Measurements from ENCODE around the gene ENHO.
A peak's percentile ranks its signal among the peaks of the same experiment; 100 is the strongest.
"Not testable (repeated sequence)": the region's sequence is repeated elsewhere in the genome, so short reads cannot be mapped to it uniquely, and the experiment has no call there.

The ENHO gene

GRCh38 chr9:34505370-34506120 lies 17.2 kb downstream of the ENHO start:
- no peak for DNase-seq

- DNase-seq: no peak
Measured at GRCh38 chr9:34503406-34503805, 19.4 kb downstream of the ENHO start.

- no peak for DNase-seq
Measured at GRCh38 chr9:34502891-34503290, 19.9 kb downstream of the ENHO start.

- no peak for DNase-seq
Measured at GRCh38 chr9:34502471-34502870, 20.3 kb downstream of the ENHO start.

GRCh38 chr9:34501889-34502425 lies 20.8 kb downstream of the ENHO start:
- no peak for DNase-seq

GRCh38 chr9:34501372-34501771 lies 21.4 kb downstream of the ENHO start:
- no peak for DNase-seq

- peak; percentile 55 for DNase-seq
Measured at GRCh38 chr9:34500623-34501267, 22.0 kb downstream of the ENHO start.

GRCh38 chr9:34499076-34499475 lies 23.7 kb downstream of the ENHO start:
- no peak for DNase-seq

- DNase-seq: no peak
Measured at GRCh38 chr9:34498553-34498952, 24.2 kb downstream of the ENHO start.

- DNase-seq: no peak
Measured at GRCh38 chr9:34496149-34496712, 26.6 kb downstream of the ENHO start.

- DNase-seq: no peak
Measured at GRCh38 chr9:34493972-34494535, 28.7 kb downstream of the ENHO start.

GRCh38 chr9:34492051-34492450 lies 30.7 kb downstream of the ENHO start:
- no peak for DNase-seq

GRCh38 chr9:34491596-34491995 lies 31.2 kb downstream of the ENHO start:
- DNase-seq: no peak

GRCh38 chr9:34490760-34491159 lies 32.0 kb downstream of the ENHO start:
- no peak for DNase-seq

- no peak for DNase-seq
Measured at GRCh38 chr9:34490360-34490759, 32.4 kb downstream of the ENHO start.

- DNase-seq: no peak
Measured at GRCh38 chr9:34486572-34486971, 36.2 kb downstream of the ENHO start.

GRCh38 chr9:34485822-34486221 lies 37.0 kb downstream of the ENHO start:
- no peak for DNase-seq

GRCh38 chr9:34484678-34485077 lies 38.1 kb downstream of the ENHO start:
- DNase-seq: no peak

GRCh38 chr9:34482746-34483145 lies 40.0 kb downstream of the ENHO start:
- not testable (repeated sequence) for DNase-seq

GRCh38 chr9:34481620-34482019 lies 41.2 kb downstream of the ENHO start:
- not testable (repeated sequence) for DNase-seq

- DNase-seq: no peak
Measured at GRCh38 chr9:34479431-34479866, 43.3 kb downstream of the ENHO start.

- DNase-seq: no peak
Measured at GRCh38 chr9:34477541-34477940, 45.2 kb downstream of the ENHO start.

GRCh38 chr9:34475097-34475496 lies 47.7 kb downstream of the ENHO start:
- DNase-seq: no peak

Data from 8988T (cell line).